AG09319 (cell line): ENCODE measurements around the gene JARID2.

Experiments
- DNase-seq: peaks from one replicate; pipeline ENCODE4 v3.0.0-alpha.2; 2010; ENCODE audit warnings: low read depth; ENCODE audit errors: extremely low read depth
- TF ChIP-seq, protein P1 (sequence below): IDR thresholded peaks from 2 replicates; pipeline ENCODE4 v1.5.1; 2011; ENCODE audit warnings: low read depth, mild to moderate bottlenecking, inconsistent platforms, low read length, moderate library complexity

The JARID2 gene

GRCh38 chr6:15260099-15260821, 14.4 kb downstream of the JARID2 start:
- TF ChIP-seq, protein P1, sequence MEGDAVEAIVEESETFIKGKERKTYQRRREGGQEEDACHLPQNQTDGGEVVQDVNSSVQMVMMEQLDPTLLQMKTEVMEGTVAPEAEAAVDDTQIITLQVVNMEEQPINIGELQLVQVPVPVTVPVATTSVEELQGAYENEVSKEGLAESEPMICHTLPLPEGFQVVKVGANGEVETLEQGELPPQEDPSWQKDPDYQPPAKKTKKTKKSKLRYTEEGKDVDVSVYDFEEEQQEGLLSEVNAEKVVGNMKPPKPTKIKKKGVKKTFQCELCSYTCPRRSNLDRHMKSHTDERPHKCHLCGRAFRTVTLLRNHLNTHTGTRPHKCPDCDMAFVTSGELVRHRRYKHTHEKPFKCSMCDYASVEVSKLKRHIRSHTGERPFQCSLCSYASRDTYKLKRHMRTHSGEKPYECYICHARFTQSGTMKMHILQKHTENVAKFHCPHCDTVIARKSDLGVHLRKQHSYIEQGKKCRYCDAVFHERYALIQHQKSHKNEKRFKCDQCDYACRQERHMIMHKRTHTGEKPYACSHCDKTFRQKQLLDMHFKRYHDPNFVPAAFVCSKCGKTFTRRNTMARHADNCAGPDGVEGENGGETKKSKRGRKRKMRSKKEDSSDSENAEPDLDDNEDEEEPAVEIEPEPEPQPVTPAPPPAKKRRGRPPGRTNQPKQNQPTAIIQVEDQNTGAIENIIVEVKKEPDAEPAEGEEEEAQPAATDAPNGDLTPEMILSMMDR: no peak
- DNase-seq: peak; percentile 74

DNA sequence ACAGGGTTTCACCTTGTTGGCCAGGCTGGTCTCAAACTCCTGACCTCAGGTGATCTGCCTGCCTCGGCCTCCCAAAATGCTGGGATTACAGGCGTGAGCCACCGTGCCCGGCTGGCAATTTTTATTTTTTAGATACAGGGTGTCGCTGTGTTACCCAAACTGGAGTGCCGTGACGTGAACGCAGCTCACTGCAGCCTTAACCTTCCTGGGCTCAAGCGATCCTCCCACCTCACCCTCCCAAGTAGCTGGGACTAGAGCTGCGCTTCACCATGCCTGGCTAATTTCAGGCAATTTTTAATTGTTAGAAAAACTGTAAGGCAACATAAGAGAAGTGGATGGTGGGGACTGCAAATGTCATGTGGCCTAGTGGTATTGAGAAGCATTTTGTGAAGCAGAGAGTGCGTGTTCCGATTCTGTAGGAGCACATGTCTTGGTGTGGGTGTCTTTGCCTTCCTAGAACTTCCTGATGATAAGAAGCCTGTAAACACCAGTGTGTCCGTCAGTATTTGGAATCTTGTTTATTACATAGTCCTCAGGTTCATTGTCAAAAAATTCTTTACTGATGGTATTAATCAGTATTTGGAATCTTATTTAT, 18.0 kb downstream of the JARID2 start:
- TF ChIP-seq, protein P1: no peak
- no peak for DNase-seq

GRCh38 chr6:15264412-15264811, 18.5 kb downstream of the JARID2 start:
- TF ChIP-seq, protein P1: no peak
- no peak for DNase-seq

GRCh38 chr6:15264902-15265761, 19.3 kb downstream of the JARID2 start:
- TF ChIP-seq, protein P1: no peak
- DNase-seq: no peak

DNA sequence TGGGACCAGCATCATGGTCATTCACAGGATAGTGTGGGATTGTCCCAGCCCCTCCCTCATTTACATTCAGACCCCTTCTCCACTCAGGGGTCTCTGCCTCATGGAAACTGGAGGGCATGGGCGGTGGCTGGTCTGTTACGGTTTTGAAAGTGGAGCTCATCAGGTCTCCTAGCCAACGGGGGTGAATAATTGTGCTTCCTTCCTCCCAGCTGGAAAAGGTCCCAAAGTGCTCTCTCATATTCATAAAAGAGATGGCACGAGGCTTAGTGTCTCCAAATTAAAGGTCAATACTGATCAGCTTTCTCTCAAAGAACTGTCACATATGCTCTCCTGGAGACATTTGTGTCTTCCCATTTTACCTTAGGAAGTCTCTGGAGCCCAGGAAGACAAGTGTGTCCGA, 19.9 kb downstream of the JARID2 start:
- TF ChIP-seq, protein P1: no peak
- no peak for DNase-seq

GRCh38 chr6:15266423-15266996, 20.6 kb downstream of the JARID2 start:
- TF ChIP-seq, protein P1: no peak
- DNase-seq: no peak
